Mammary epithelial cell (primary cell): ENCODE data around the gene NDUFB3.

Source experiments
- EZH2 ChIP-seq: IDR thresholded peaks from 2 replicates; pipeline ENCODE4 v1.6.1; 2012; ENCODE audit warnings: low read length, inconsistent platforms, borderline replicate concordance
- TF ChIP-seq, protein P1 (sequence below), 2 donors: IDR thresholded peaks in 1 of 2; conservative IDR thresholded peaks in 1 of 2; 2 replicates each; pipeline ENCODE4 v1.5.1; 2011 to 2012; ENCODE audit warnings: inconsistent platforms in 2 of 2, low read length in 2 of 2, mild to moderate bottlenecking in 2 of 2, control low read depth in 1 of 2, low read depth in 1 of 2; ENCODE audit not compliant: insufficient read depth in 1 of 2; ENCODE audit errors: extremely low read depth in 1 of 2

DNA sequence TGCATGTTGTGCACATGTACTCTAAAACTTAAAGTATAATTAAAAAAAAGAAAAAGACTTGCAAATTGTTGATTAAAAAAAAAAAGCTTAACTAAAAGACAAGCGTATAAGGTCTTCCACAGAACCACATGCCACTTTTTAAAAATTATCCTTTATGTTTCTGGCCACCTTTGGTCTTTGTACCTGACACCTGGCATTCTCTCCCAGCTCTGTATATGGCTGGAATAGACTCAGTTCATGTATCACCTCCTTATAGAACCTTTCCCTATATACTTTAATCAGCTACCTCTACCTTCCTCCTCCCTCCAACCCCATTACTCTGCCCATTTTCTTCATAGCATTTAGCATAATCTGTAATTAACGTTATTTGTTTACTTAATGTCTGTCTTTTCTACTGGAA is 32.9 kb upstream of the NDUFB3 start:
- TF ChIP-seq EZH2, result no peak
- TF ChIP-seq, protein P1, sequence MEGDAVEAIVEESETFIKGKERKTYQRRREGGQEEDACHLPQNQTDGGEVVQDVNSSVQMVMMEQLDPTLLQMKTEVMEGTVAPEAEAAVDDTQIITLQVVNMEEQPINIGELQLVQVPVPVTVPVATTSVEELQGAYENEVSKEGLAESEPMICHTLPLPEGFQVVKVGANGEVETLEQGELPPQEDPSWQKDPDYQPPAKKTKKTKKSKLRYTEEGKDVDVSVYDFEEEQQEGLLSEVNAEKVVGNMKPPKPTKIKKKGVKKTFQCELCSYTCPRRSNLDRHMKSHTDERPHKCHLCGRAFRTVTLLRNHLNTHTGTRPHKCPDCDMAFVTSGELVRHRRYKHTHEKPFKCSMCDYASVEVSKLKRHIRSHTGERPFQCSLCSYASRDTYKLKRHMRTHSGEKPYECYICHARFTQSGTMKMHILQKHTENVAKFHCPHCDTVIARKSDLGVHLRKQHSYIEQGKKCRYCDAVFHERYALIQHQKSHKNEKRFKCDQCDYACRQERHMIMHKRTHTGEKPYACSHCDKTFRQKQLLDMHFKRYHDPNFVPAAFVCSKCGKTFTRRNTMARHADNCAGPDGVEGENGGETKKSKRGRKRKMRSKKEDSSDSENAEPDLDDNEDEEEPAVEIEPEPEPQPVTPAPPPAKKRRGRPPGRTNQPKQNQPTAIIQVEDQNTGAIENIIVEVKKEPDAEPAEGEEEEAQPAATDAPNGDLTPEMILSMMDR (conservative IDR thresholded peaks at IDR 0.05 in 1 of 2, IDR thresholded peaks at IDR 0.05 in 1 of 2; ENCODE audit: extremely low read depth in 1 of 2, insufficient read depth in 1 of 2, low read depth in 1 of 2, low read length in 2 of 2), result no peak
